ENCODE measurements around the gene KREMEN1. TPM values are rescaled to one million over a fixed set of nuclear protein-coding genes. Genes with fewer than 3 reads are reported as not detected.

The KREMEN1 gene
- total and polyA plus RNA-seq, 4 donors, result 1.2 to 22.6 (median 3.8) TPM

GRCh38 chr22:29096736-29097669 lies 24.2 kb downstream of the KREMEN1 start:
- Histone ChIP-seq H3K36me3 (ENCODE audit: control insufficient read depth in 4 of 4, insufficient read depth in 3 of 4, low read depth in 1 of 4, low read length in 3 of 4) (no peaks in the 10 kb centered on the region), H3K9ac (ENCODE audit: low read depth in 1 of 2, low read length in 2 of 2) (no peak overlapping the region), H3K4me1 (ENCODE audit: control insufficient read depth in 4 of 4, insufficient read depth in 4 of 4, low read length in 3 of 4) (peaks cover 0 to 20% (median 12%) of the 10 kb centered on the region in 4 donors), H3K27me3 (ENCODE audit: control insufficient read depth in 4 of 4, insufficient read depth in 4 of 4, low read length in 3 of 4) (no peaks in the 10 kb centered on the region), H3K9me3 (ENCODE audit: control insufficient read depth in 4 of 4, low read length in 3 of 4) (no peaks in the 10 kb centered on the region), H3K4me3 (ENCODE audit: low read depth in 1 of 3, low read length in 3 of 3) (no peak overlapping the region), H3K27ac (ENCODE audit: low read depth in 1 of 2, low read length in 2 of 2) (no peak overlapping the region)
- TF ChIP-seq RAD21 (IDR thresholded peaks at IDR 0.05), result no peak
- TF ChIP-seq RXRA (IDR thresholded peaks at IDR 0.05), result no peak
- TF ChIP-seq FOXA1 (IDR thresholded peaks at IDR 0.05), result no peak
- TF ChIP-seq YY1 (IDR thresholded peaks at IDR 0.05), result no peak
- no peak for TF ChIP-seq NR2F2 (IDR thresholded peaks at IDR 0.05)
- no peak for TF ChIP-seq TAF1 (conservative IDR thresholded peaks at IDR 0.05)
- no peak for TF ChIP-seq ATF3 (IDR thresholded peaks at IDR 0.05)
- TF ChIP-seq HNF4G (IDR thresholded peaks at IDR 0.05), result no peak
- no peak for TF ChIP-seq SP1 (IDR thresholded peaks at IDR 0.05)
- no peak for TF ChIP-seq REST (IDR thresholded peaks at IDR 0.05)
- no peak for TF ChIP-seq EGR1 (IDR thresholded peaks at IDR 0.05; ENCODE audit: low read depth in 2 of 2)
- TF ChIP-seq, protein P1, sequence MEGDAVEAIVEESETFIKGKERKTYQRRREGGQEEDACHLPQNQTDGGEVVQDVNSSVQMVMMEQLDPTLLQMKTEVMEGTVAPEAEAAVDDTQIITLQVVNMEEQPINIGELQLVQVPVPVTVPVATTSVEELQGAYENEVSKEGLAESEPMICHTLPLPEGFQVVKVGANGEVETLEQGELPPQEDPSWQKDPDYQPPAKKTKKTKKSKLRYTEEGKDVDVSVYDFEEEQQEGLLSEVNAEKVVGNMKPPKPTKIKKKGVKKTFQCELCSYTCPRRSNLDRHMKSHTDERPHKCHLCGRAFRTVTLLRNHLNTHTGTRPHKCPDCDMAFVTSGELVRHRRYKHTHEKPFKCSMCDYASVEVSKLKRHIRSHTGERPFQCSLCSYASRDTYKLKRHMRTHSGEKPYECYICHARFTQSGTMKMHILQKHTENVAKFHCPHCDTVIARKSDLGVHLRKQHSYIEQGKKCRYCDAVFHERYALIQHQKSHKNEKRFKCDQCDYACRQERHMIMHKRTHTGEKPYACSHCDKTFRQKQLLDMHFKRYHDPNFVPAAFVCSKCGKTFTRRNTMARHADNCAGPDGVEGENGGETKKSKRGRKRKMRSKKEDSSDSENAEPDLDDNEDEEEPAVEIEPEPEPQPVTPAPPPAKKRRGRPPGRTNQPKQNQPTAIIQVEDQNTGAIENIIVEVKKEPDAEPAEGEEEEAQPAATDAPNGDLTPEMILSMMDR (IDR thresholded peaks at IDR 0.05; ENCODE audit: low read depth, low read length, missing input control), result no peak
- TF ChIP-seq, protein P2, sequence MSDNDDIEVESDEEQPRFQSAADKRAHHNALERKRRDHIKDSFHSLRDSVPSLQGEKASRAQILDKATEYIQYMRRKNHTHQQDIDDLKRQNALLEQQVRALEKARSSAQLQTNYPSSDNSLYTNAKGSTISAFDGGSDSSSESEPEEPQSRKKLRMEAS (IDR thresholded peaks at IDR 0.05), result no peak
- no peak for TF ChIP-seq JUND (IDR thresholded peaks at IDR 0.05)
- WGBS, result 89% methylated on average over 13 of the region's 13 CpGs
- DNase-seq (ENCODE audit: low spot score), result no peak

GRCh38 chr22:29098296-29098695 lies 25.5 kb downstream of the KREMEN1 start:
- Histone ChIP-seq H3K9ac (ENCODE audit: low read depth in 1 of 2, low read length in 2 of 2) (no peak overlapping the region), H3K4me3 (ENCODE audit: low read depth in 1 of 3, low read length in 3 of 3) (no peak overlapping the region), H3K4me1 (ENCODE audit: control insufficient read depth in 4 of 4, insufficient read depth in 4 of 4, low read length in 3 of 4) (peaks cover 0 to 10% (median 7%) of the 10 kb centered on the region in 4 donors), H3K36me3 (ENCODE audit: control insufficient read depth in 4 of 4, insufficient read depth in 3 of 4, low read depth in 1 of 4, low read length in 3 of 4) (peaks cover 0 to under 1% (median 0%) of the 10 kb centered on the region in 4 donors), H3K9me3 (ENCODE audit: control insufficient read depth in 4 of 4, low read length in 3 of 4) (no peaks in the 10 kb centered on the region), H3K27ac (ENCODE audit: low read depth in 1 of 2, low read length in 2 of 2) (no peak overlapping the region), H3K27me3 (ENCODE audit: control insufficient read depth in 4 of 4, insufficient read depth in 4 of 4, low read length in 3 of 4) (no peaks in the 10 kb centered on the region)
- 100% methylated on average over 2 of the region's 2 CpGs for WGBS
- DNase-seq (ENCODE audit: low spot score), result no peak
- TF ChIP-seq RAD21 (IDR thresholded peaks at IDR 0.05) (no peak), SP1 (IDR thresholded peaks at IDR 0.05) (no peak), JUND (IDR thresholded peaks at IDR 0.05) (no peak), ZBTB33 (IDR thresholded peaks at IDR 0.05) (no peak), FOXA2 (IDR thresholded peaks at IDR 0.05) (no peak), NR2F2 (IDR thresholded peaks at IDR 0.05) (no peak), GABPA (IDR thresholded peaks at IDR 0.05 in 1 of 2, conservative IDR thresholded peaks at IDR 0.05 in 1 of 2) (no peak), RXRA (IDR thresholded peaks at IDR 0.05) (no peak), TAF1 (conservative IDR thresholded peaks at IDR 0.05) (no peak), EGR1 (IDR thresholded peaks at IDR 0.05; ENCODE audit: low read depth in 2 of 2) (no peak), REST (IDR thresholded peaks at IDR 0.05) (no peak)
- TF ChIP-seq, protein P2 (IDR thresholded peaks at IDR 0.05), result no peak

Measured in liver (tissue), 9 donors.